Mesodermal cell (in vitro differentiated cells): ENCODE results near the gene SERPINA10.

ENCODE experiments used
- H3K27ac ChIP-seq: 2 replicates; pipeline ENCODE4 v1.7.0; 2013; ENCODE audit warnings: mild to moderate bottlenecking, low read depth, low read length, moderate library complexity; ENCODE audit not compliant: severe bottlenecking
- H3K36me3 ChIP-seq: 2 replicates; pipeline ENCODE4 v1.7.1; 2013; ENCODE audit warnings: mild to moderate bottlenecking, low read length, moderate library complexity; ENCODE audit not compliant: control insufficient read depth, insufficient read depth
- H3K4me1 ChIP-seq: one replicate; pipeline ENCODE4 v1.7.1; 2013; ENCODE audit warnings: mild to moderate bottlenecking, low read length; ENCODE audit not compliant: insufficient read depth, control insufficient read depth, poor library complexity, severe bottlenecking
- H3K4me3 ChIP-seq: 2 replicates; pipeline ENCODE4 v1.7.0; 2013; ENCODE audit warnings: low read length, control low read depth, mild to moderate bottlenecking; ENCODE audit not compliant: insufficient read depth, poor library complexity, severe bottlenecking; ENCODE audit errors: extremely low read depth
- H3K9me3 ChIP-seq: 2 replicates; pipeline ENCODE4 v1.7.1; 2013; ENCODE audit warnings: mild to moderate bottlenecking, low read length, moderate library complexity; ENCODE audit not compliant: control insufficient read depth
- WGBS, 2 experiments: methylation state at CpG; one replicate each; pipeline ENCODE4 v1.1.5; 2013; ENCODE audit warnings: missing lambda C conversion rate in 2 of 2; ENCODE audit not compliant: insufficient coverage in 2 of 2; 5-methylcytosine and 5-hydroxymethylcytosine counted together

Gene SERPINA10

DNA sequence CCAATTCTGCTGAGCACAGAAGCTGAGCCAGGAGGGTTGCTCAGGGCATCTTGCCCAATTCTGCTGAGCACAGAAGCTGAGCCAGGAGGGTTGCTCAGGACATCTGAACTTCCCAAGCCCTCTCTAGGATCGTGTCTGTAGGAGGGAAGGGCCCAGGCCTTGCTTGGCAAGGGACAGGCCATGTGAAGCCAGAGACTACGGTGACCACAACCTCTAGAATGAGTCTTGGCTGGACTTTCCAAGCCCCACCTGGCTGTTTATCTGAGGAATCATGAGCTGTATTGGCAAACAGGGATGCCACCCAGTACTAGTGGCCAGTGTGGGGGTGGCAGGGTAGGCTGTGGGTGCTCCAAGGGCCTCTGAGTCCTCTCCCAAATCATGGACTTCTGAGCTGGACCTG lies 37.8 kb upstream of the SERPINA10 start:
- Histone ChIP-seq H3K4me1 (no peaks in the 10 kb centered on the region), H3K9me3 (no peaks in the 10 kb centered on the region), H3K36me3 (no peaks in the 10 kb centered on the region), H3K4me3 (no peak overlapping the region), H3K27ac (no peak overlapping the region)
- 73 to 89% methylated on average over 2 of the region's 2 CpGs for WGBS, 2 experiments

DNA sequence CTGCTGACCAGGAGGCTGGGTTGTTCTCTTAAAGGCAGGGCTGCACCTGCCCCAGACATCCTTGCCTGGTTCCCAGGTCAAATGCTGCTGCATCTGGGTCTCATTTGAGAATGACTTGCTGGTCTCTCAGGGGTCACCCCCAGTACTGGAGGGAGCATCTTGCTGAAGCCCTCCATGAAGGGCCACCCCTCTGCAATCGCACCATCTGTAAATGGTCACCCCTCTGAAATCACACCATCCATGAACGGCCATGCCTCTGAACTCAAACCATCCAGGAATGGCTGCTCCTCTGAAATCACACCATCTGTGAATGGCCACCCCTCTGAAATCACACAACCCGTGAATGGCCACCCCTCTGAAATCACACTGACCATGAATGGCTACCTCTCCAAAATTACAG lies 37.4 kb upstream of the SERPINA10 start:
- Histone ChIP-seq H3K27ac (no peak overlapping the region), H3K9me3 (no peaks in the 10 kb centered on the region), H3K36me3 (no peaks in the 10 kb centered on the region), H3K4me3 (no peak overlapping the region), H3K4me1 (no peaks in the 10 kb centered on the region)
- 88 to 95% methylated on average over 3 of the region's 3 CpGs for WGBS, 2 experiments

DNA sequence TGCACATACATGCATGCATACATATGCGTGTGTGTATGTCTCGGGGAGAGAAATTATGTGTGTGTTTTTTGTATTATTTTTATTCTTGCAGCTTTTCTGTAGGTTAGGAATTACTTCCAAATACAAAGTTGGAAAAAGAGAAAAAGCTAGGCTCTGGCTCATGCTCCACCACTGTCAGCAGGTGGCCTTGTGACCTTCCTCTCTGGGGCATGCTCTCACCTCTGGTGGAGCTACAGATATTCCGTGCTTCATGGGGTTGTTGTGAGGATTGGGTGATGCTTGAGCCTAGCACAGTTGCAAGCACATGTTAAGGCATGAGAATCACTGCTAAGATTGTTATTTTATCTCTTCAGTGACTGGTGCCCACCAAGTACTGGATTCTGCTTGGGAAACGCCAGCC lies 36.8 kb upstream of the SERPINA10 start:
- 57 to 100% methylated on average over 1 to 2 of the region's 4 CpGs for WGBS, 2 experiments
- H3K4me3 ChIP-seq = no peak overlapping the region
- H3K27ac ChIP-seq = no peak overlapping the region
- H3K36me3 ChIP-seq = no peaks in the 10 kb centered on the region
- no peaks in the 10 kb centered on the region for H3K4me1 ChIP-seq
- no peaks in the 10 kb centered on the region for H3K9me3 ChIP-seq

DNA sequence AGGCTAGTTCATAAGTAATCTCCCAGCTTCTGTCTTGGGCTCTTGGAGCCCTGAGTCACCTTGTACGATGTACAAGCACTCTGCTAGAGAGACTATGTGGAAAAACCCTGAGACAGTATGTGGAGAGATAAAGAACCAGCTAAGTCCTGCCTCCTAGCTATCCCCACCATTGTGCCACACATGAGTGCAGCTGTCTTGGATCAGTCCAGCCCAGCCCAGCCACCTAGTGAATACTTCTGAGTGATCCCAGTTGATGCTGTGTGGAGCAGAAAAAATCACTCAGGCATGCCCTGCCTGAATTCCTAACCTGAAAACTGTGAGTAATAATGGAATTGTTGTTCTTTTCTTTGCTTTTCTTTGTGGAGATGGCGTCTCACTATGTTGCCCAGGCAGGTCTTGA lies 35.1 kb upstream of the SERPINA10 start:
- Histone ChIP-seq H3K4me1 (no peaks in the 10 kb centered on the region), H3K36me3 (no peaks in the 10 kb centered on the region), H3K9me3 (no peaks in the 10 kb centered on the region), H3K27ac (no peak overlapping the region), H3K4me3 (no peak overlapping the region)
- 83 to 93% methylated on average over 2 of the region's 2 CpGs for WGBS, 2 experiments

DNA sequence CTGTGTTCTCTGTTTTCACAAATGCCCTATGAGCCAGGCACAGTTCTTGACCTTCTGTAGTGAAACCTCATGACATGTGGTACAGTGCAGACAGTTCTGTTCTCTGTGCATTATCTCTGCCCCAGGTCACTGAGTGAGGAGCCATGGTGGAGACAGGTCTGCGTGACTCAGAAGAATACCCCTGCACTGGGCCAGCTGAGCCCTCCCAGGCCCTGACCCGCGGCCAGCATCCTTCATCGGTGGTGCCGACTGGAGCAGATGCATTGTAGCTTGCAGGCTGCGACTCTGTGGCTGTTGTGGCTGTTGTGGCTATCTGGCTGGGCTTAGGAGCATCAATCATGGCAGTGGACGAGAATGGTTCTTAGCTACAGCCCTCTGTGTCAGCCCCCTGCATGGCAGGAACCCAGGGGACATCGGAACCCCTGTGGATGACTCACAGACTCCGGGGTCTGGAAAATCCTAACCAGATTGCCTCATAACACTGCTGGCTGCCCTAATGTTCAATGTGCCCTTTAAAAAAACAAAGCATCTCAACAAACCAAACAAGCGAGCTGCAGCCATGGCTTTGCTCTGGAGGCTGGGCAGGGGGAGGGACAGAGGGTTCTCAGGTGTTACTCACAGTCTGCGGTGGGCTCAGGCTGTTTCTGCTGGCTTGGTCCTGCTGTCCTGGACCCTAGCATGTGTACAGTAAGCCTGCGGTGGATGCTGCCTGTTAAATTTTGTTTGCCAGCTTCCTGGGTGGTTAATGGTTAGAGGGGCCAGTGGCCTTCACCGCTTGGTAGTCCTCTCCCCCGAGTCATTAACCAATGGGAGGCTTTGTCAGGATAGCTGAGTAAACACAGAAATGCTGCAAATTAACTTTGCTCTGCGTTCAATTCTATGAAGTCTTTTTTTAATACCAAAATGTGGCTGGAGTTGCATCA lies 29.8 kb upstream of the SERPINA10 start, which contains the start of gene SERPINA6:
Gene SERPINA6, minus strand, starts transcription at position 689 of the 923 bp plus-strand sequence. CDS start 8,688 bp downstream, outside the sequence.
- no peaks in the 10 kb centered on the region for H3K9me3 ChIP-seq
- WGBS, 2 experiments = 90 to 94% methylated on average over 13 to 14 of the region's 15 CpGs
- no peaks in the 10 kb centered on the region for H3K4me1 ChIP-seq
- no peak within 1 kb of the TSS for H3K27ac ChIP-seq
- no peaks in the 10 kb centered on the region for H3K36me3 ChIP-seq
- no peak within 1 kb of the TSS for H3K4me3 ChIP-seq

DNA sequence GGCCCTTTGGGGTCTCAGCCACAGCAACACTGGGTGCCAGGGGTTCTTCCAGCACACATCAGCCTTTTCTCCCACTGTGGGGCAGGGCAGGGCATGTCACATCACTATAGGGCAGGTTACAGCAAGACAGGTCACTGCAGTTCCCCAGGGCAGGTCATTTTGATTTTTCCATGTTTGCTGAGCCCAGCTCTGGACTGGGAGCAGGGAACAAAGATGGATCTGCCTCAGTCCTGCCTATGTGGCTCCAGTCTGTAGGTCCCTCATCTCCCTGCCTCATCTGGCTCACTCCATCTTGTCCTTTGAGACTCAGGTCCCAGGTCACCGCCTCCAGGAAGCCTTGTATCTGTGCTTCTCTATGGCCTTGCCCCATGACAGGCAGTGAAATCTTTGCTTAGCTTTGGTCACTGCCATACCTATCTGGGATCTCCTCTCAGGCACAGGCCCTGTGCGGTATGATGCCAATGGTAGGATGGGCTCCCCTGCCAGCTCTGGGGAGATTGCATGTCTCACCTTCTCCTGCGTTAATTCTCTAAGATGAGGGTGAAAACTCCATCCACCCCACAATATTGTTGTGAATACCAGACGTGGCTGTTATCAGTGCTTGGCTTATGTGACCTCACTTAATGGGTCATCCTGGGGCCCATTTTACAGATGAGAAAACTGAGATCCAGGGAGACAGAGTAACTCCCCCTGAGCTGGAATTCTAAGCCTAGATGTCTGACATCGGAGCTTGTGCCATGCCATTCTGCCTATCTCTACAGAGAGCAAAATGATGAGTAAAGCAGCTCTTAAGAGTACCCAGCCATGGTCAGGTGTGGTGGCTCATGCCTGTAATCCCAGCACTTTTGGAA lies 28.6 kb upstream of the SERPINA10 start:
- Histone ChIP-seq H3K4me3 (no peak overlapping the region), H3K9me3 (no peaks in the 10 kb centered on the region), H3K4me1 (no peaks in the 10 kb centered on the region), H3K27ac (no peak overlapping the region), H3K36me3 (no peaks in the 10 kb centered on the region)
- 89 to 91% methylated on average over 2 to 4 of the region's 5 CpGs for WGBS, 2 experiments

DNA sequence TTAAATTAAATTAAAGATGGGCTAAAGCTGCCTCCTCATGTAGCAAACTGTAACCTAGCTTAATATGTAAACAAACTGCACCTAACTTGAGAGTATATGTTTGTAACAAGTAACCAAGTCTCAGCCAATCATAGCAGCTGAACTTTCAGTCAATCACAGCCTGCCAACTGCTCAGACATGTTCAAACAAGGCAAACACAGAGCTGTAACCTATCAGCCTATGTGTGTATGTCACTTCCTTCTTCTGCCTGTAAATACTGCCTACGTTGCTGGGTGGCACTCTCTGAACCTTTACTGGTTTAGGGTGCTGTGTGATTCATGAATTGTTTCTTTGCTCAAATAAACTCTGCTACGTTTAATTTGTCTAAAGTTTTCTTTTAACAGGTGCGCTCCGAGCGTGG lies 27.2 kb upstream of the SERPINA10 start:
- Histone ChIP-seq H3K4me1 (no peaks in the 10 kb centered on the region), H3K27ac (no peak overlapping the region), H3K36me3 (no peaks in the 10 kb centered on the region), H3K4me3 (no peak overlapping the region), H3K9me3 (no peaks in the 10 kb centered on the region)
- 83 to 92% methylated on average over 4 of the region's 5 CpGs for WGBS, 2 experiments

DNA sequence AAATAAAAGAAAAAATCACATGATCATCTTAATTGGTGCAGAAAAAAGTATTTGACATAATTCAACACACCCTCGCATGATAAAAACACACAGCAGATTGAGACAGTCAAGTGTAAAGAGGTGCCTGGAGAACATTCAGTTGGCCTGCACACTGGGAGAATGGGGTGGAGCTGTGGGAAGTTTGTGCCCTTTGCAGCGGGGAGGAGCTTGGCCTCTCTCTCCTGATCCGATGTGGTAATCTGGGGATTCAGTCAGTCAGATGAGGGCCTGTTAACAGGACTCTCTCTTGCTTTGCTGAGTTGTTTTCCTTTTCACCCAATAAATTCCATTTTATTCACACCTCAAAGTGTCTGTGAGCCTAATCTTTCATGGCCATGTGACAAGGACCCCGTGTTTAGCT lies 24.2 kb upstream of the SERPINA10 start:
- no peaks in the 10 kb centered on the region for H3K36me3 ChIP-seq
- H3K4me1 ChIP-seq = no peaks in the 10 kb centered on the region
- H3K9me3 ChIP-seq = no peaks in the 10 kb centered on the region
- no peak overlapping the region for H3K4me3 ChIP-seq
- H3K27ac ChIP-seq = no peak overlapping the region
- no CpG with 5 or more reads among the region's 4 CpGs for WGBS, 2 experiments

DNA sequence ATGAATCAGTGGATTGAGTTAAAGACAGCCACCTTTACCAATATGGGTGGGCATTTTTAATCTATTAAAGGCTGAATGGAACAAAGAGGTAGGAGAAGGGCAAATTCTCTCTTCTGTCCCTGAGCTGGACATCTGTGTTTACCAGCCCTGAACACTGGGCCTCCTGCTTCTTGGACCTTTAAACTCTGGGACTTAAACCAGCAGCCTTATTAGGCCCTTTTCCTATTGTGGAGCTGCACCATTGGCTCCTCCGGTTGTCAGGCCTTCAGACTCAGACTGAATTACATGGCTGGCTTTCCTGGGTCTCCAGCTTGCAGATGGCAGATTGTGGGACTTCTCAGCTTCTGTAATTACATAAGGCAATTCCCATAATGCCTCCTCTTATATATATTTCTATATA lies 23.6 kb upstream of the SERPINA10 start:
- no peak overlapping the region for H3K27ac ChIP-seq
- no peak overlapping the region for H3K4me3 ChIP-seq
- H3K4me1 ChIP-seq = no peaks in the 10 kb centered on the region
- no peaks in the 10 kb centered on the region for H3K36me3 ChIP-seq
- no peaks in the 10 kb centered on the region for H3K9me3 ChIP-seq
- WGBS, 2 experiments = 70 to 80% methylated on average over 1 of the region's 1 CpG

DNA sequence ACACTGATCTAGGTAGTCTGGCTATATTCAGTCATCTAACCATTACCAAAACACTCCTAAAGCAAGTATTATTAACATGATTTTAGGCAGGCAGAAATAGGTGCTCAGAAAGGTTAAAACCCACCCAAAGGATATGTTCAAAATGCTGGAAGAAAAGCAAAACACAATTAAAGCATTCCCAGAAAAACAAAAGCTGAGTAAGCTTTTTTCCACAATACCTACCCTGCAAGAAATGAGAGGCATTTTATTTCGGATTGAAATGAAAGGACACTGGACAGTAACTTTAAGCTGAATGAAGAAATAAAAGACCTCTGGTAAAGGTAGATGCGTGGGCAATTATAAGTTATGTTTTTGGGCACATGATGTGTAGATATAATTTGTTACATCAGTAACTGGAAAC lies 21.8 kb upstream of the SERPINA10 start:
- no peaks in the 10 kb centered on the region for H3K9me3 ChIP-seq
- H3K36me3 ChIP-seq = no peaks in the 10 kb centered on the region
- H3K4me3 ChIP-seq = no peak overlapping the region
- no peaks in the 10 kb centered on the region for H3K4me1 ChIP-seq
- no peak overlapping the region for H3K27ac ChIP-seq
- 76 to 80% methylated on average over 1 to 2 of the region's 2 CpGs for WGBS, 2 experiments
